ENCODE results near the gene ANKDD1A. TPM values are rescaled to one million over a fixed set of nuclear protein-coding genes. Genes with fewer than 3 reads are reported as not detected.

ANKDD1A gene
- total and polyA plus RNA-seq, 4 donors, result 9.8 to 21.0 (median 11.4) TPM

- DNase-seq (ENCODE audit: low read depth in 4 of 6, low spot score in 6 of 6), result no peak
- H3K36me3 ChIP-seq (ENCODE audit: control insufficient read depth, insufficient read depth, low read length), result peaks cover 2% of the 10 kb centered on the region
- WGBS (ENCODE audit: insufficient coverage), result 54% methylated on average over 12 of the region's 13 CpGs
- H3K27me3 ChIP-seq (ENCODE audit: control insufficient read depth, insufficient read depth, low read length), result peaks cover 23% of the 10 kb centered on the region
- H3K9me3 ChIP-seq (ENCODE audit: control insufficient read depth, insufficient read depth, low read length), result no peaks in the 10 kb centered on the region
- no peak overlapping the region for H3K4me3 ChIP-seq (ENCODE audit: low read depth, low read length)
- H3K27ac ChIP-seq (ENCODE audit: low read depth, low read length), result no peak overlapping the region
- peaks cover 19% of the 10 kb centered on the region for H3K4me1 ChIP-seq (ENCODE audit: control insufficient read depth, insufficient read depth, low read length)
Measured at GRCh38 chr15:64915518-64916227, 4.0 kb downstream of the ANKDD1A start.

GRCh38 chr15:64916365-64916764, 4.7 kb downstream of the ANKDD1A start:
- H3K4me3 ChIP-seq (ENCODE audit: low read depth, low read length), result no peak overlapping the region
- H3K9me3 ChIP-seq (ENCODE audit: control insufficient read depth, insufficient read depth, low read length), result no peaks in the 10 kb centered on the region
- H3K27me3 ChIP-seq (ENCODE audit: control insufficient read depth, insufficient read depth, low read length), result peaks cover 22% of the 10 kb centered on the region
- WGBS (ENCODE audit: insufficient coverage), result 100% methylated on average over 1 of the region's 2 CpGs
- no peak for DNase-seq (ENCODE audit: low read depth in 4 of 6, low spot score in 6 of 6)
- peaks cover 2% of the 10 kb centered on the region for H3K36me3 ChIP-seq (ENCODE audit: control insufficient read depth, insufficient read depth, low read length)
- peaks cover 16% of the 10 kb centered on the region for H3K4me1 ChIP-seq (ENCODE audit: control insufficient read depth, insufficient read depth, low read length)
- H3K27ac ChIP-seq (ENCODE audit: low read depth, low read length), result no peak overlapping the region

GRCh38 chr15:64917211-64917610, 5.5 kb downstream of the ANKDD1A start:
- WGBS (ENCODE audit: insufficient coverage), result 80% methylated on average over 8 of the region's 9 CpGs
- peak in 1 of 6 donors; percentile 42 for DNase-seq (ENCODE audit: low read depth in 4 of 6, low spot score in 6 of 6)
- H3K4me3 ChIP-seq (ENCODE audit: low read depth, low read length), result no peak overlapping the region
- H3K27me3 ChIP-seq (ENCODE audit: control insufficient read depth, insufficient read depth, low read length), result peaks cover 16% of the 10 kb centered on the region
- no peak overlapping the region for H3K27ac ChIP-seq (ENCODE audit: low read depth, low read length)
- H3K9me3 ChIP-seq (ENCODE audit: control insufficient read depth, insufficient read depth, low read length), result no peaks in the 10 kb centered on the region
- peaks cover 10% of the 10 kb centered on the region for H3K4me1 ChIP-seq (ENCODE audit: control insufficient read depth, insufficient read depth, low read length)
- H3K36me3 ChIP-seq (ENCODE audit: control insufficient read depth, insufficient read depth, low read length), result peaks cover 2% of the 10 kb centered on the region

- DNase-seq (ENCODE audit: low read depth in 4 of 6, low spot score in 6 of 6), result no peak
- Histone ChIP-seq H3K27me3 (ENCODE audit: control insufficient read depth, insufficient read depth, low read length) (peaks cover 10% of the 10 kb centered on the region), H3K9me3 (ENCODE audit: control insufficient read depth, insufficient read depth, low read length) (no peaks in the 10 kb centered on the region), H3K4me3 (ENCODE audit: low read depth, low read length) (no peak overlapping the region), H3K4me1 (ENCODE audit: control insufficient read depth, insufficient read depth, low read length) (peaks cover 7% of the 10 kb centered on the region), H3K27ac (ENCODE audit: low read depth, low read length) (no peak overlapping the region), H3K36me3 (ENCODE audit: control insufficient read depth, insufficient read depth, low read length) (peaks cover 2% of the 10 kb centered on the region)
- WGBS (ENCODE audit: insufficient coverage), result 86% methylated on average over 4 of the region's 4 CpGs
Measured at GRCh38 chr15:64919721-64920120, 8.0 kb downstream of the ANKDD1A start.

GRCh38 chr15:64921711-64922110, 10.0 kb downstream of the ANKDD1A start:
- DNase-seq (ENCODE audit: low read depth in 4 of 6, low spot score in 6 of 6), result no peak
- Histone ChIP-seq H3K27ac (ENCODE audit: low read depth, low read length) (no peak overlapping the region), H3K4me1 (ENCODE audit: control insufficient read depth, insufficient read depth, low read length) (peaks cover 7% of the 10 kb centered on the region), H3K4me3 (ENCODE audit: low read depth, low read length) (no peak overlapping the region), H3K9me3 (ENCODE audit: control insufficient read depth, insufficient read depth, low read length) (no peaks in the 10 kb centered on the region), H3K27me3 (ENCODE audit: control insufficient read depth, insufficient read depth, low read length) (peaks cover 6% of the 10 kb centered on the region), H3K36me3 (ENCODE audit: control insufficient read depth, insufficient read depth, low read length) (peaks cover 6% of the 10 kb centered on the region)
- 77% methylated on average over 5 of the region's 6 CpGs for WGBS (ENCODE audit: insufficient coverage)

- no CpG with 5 or more reads among the region's 2 CpGs for WGBS (ENCODE audit: insufficient coverage)
- no peak for DNase-seq (ENCODE audit: low read depth in 4 of 6, low spot score in 6 of 6)
- no peaks in the 10 kb centered on the region for H3K9me3 ChIP-seq (ENCODE audit: control insufficient read depth, insufficient read depth, low read length)
- H3K4me3 ChIP-seq (ENCODE audit: low read depth, low read length), result no peak overlapping the region
- H3K27me3 ChIP-seq (ENCODE audit: control insufficient read depth, insufficient read depth, low read length), result peaks cover 6% of the 10 kb centered on the region
- no peak overlapping the region for H3K27ac ChIP-seq (ENCODE audit: low read depth, low read length)
- peaks cover 1% of the 10 kb centered on the region for H3K4me1 ChIP-seq (ENCODE audit: control insufficient read depth, insufficient read depth, low read length)
- peaks cover 6% of the 10 kb centered on the region for H3K36me3 ChIP-seq (ENCODE audit: control insufficient read depth, insufficient read depth, low read length)
Measured at GRCh38 chr15:64923546-64923945, 11.8 kb downstream of the ANKDD1A start.

- peaks cover 10% of the 10 kb centered on the region for H3K36me3 ChIP-seq (ENCODE audit: control insufficient read depth, insufficient read depth, low read length)
- peaks cover 8% of the 10 kb centered on the region for H3K4me1 ChIP-seq (ENCODE audit: control insufficient read depth, insufficient read depth, low read length)
- no peaks in the 10 kb centered on the region for H3K9me3 ChIP-seq (ENCODE audit: control insufficient read depth, insufficient read depth, low read length)
- 95% methylated on average over 10 of the region's 13 CpGs for WGBS (ENCODE audit: insufficient coverage)
- no peak overlapping the region for H3K4me3 ChIP-seq (ENCODE audit: low read depth, low read length)
- DNase-seq (ENCODE audit: low read depth in 4 of 6, low spot score in 6 of 6), result no peak
- no peaks in the 10 kb centered on the region for H3K27me3 ChIP-seq (ENCODE audit: control insufficient read depth, insufficient read depth, low read length)
- no peak overlapping the region for H3K27ac ChIP-seq (ENCODE audit: low read depth, low read length)
Measured at GRCh38 chr15:64925335-64926330, 13.9 kb downstream of the ANKDD1A start.

GRCh38 chr15:64926661-64927060, 15.0 kb downstream of the ANKDD1A start:
- no peak for DNase-seq (ENCODE audit: low read depth in 4 of 6, low spot score in 6 of 6)
- H3K9me3 ChIP-seq (ENCODE audit: control insufficient read depth, insufficient read depth, low read length), result no peaks in the 10 kb centered on the region
- H3K4me1 ChIP-seq (ENCODE audit: control insufficient read depth, insufficient read depth, low read length), result peaks cover 17% of the 10 kb centered on the region
- no peak overlapping the region for H3K27ac ChIP-seq (ENCODE audit: low read depth, low read length)
- 89% methylated on average over 8 of the region's 8 CpGs for WGBS (ENCODE audit: insufficient coverage)
- no peaks in the 10 kb centered on the region for H3K27me3 ChIP-seq (ENCODE audit: control insufficient read depth, insufficient read depth, low read length)
- H3K36me3 ChIP-seq (ENCODE audit: control insufficient read depth, insufficient read depth, low read length), result peaks cover 19% of the 10 kb centered on the region
- H3K4me3 ChIP-seq (ENCODE audit: low read depth, low read length), result no peak overlapping the region

GRCh38 chr15:64928626-64929220, 17.0 kb downstream of the ANKDD1A start:
- H3K4me1 ChIP-seq (ENCODE audit: control insufficient read depth, insufficient read depth, low read length), result peaks cover 17% of the 10 kb centered on the region
- WGBS (ENCODE audit: insufficient coverage), result 65% methylated on average over 8 of the region's 10 CpGs
- H3K27ac ChIP-seq (ENCODE audit: low read depth, low read length), result no peak overlapping the region
- peaks cover 27% of the 10 kb centered on the region for H3K36me3 ChIP-seq (ENCODE audit: control insufficient read depth, insufficient read depth, low read length)
- H3K9me3 ChIP-seq (ENCODE audit: control insufficient read depth, insufficient read depth, low read length), result no peaks in the 10 kb centered on the region
- no peaks in the 10 kb centered on the region for H3K27me3 ChIP-seq (ENCODE audit: control insufficient read depth, insufficient read depth, low read length)
- peak in 1 of 6 donors; percentile 7 for DNase-seq (ENCODE audit: low read depth in 4 of 6, low spot score in 6 of 6)
- no peak overlapping the region for H3K4me3 ChIP-seq (ENCODE audit: low read depth, low read length)

All from spinal cord (tissue), 10 donors.